D341Med (cell line): ENCODE data around the gene SP140.
"Not testable (repeated sequence)": the region's sequence is repeated elsewhere in the genome, so short reads cannot be mapped to it uniquely, and the experiment has no call there.

Experiments
- DNase-seq: peaks from one replicate; pipeline ENCODE4 v3.0.0; 2012; ENCODE audit warnings: low spot score

Gene SP140

GRCh38 chr2:230326453-230327417, 101.2 kb downstream of the SP140 start, which contains the start of gene SP140L:
Gene SP140L, plus strand, starts transcription at chr2:230327193. Its CDS starts 77 bp downstream, at chr2:230327270.
- DNase-seq: no peak

GRCh38 chr2:230327418-230328154, 102.0 kb downstream of the SP140 start:
- DNase-seq: no peak

- DNase-seq: no peak
These were observed 102.6 kb downstream of the SP140 start for GRCh38 chr2:230328155-230328458.

- DNase-seq: no peak
These were observed 104.5 kb downstream of the SP140 start for GRCh38 chr2:230329946-230330605.

GRCh38 chr2:230330725-230331124, 105.2 kb downstream of the SP140 start:
- DNase-seq: no peak

GRCh38 chr2:230335461-230335863, 109.9 kb downstream of the SP140 start:
- DNase-seq: no peak

GRCh38 chr2:230335864-230336506, 110.4 kb downstream of the SP140 start:
- DNase-seq: no peak

GRCh38 chr2:230341936-230342528, 116.5 kb downstream of the SP140 start:
- not testable (repeated sequence) for DNase-seq

- DNase-seq: not testable (repeated sequence)
These were observed 117.6 kb downstream of the SP140 start for GRCh38 chr2:230343041-230343624.

- no peak for DNase-seq
These were observed 118.2 kb downstream of the SP140 start for GRCh38 chr2:230343747-230344146.

GRCh38 chr2:230346465-230346864, 120.9 kb downstream of the SP140 start:
- DNase-seq: no peak

- no peak for DNase-seq
These were observed 121.5 kb downstream of the SP140 start for GRCh38 chr2:230346921-230347533.

GRCh38 chr2:230347659-230348305, 122.2 kb downstream of the SP140 start:
- DNase-seq: no peak

- DNase-seq: no peak
These were observed 123.3 kb downstream of the SP140 start for GRCh38 chr2:230348787-230349186.

GRCh38 chr2:230356084-230356483, 130.5 kb downstream of the SP140 start:
- DNase-seq: no peak

GRCh38 chr2:230358305-230358704, 132.8 kb downstream of the SP140 start:
- no peak for DNase-seq

GRCh38 chr2:230360028-230360427, 134.5 kb downstream of the SP140 start:
- DNase-seq: no peak

GRCh38 chr2:230362030-230362691, 136.6 kb downstream of the SP140 start:
- no peak for DNase-seq
